Mucosa of stomach (tissue), 1 donor: Measurements from ENCODE around the gene SPCS2.
"Not testable (repeated sequence)": the region's sequence is repeated elsewhere in the genome, so short reads cannot be mapped to it uniquely, and the experiment has no call there.

Source experiments
- H3K27me3 ChIP-seq: one replicate; pipeline ENCODE4 v1.7.0; 2013; ENCODE audit warnings: mild to moderate bottlenecking, low read length; ENCODE audit not compliant: control insufficient read depth, insufficient read depth
- H3K36me3 ChIP-seq: one replicate; pipeline ENCODE4 v1.7.0; 2013; ENCODE audit warnings: low read length; ENCODE audit not compliant: control insufficient read depth, insufficient read depth
- H3K4me1 ChIP-seq: one replicate; pipeline ENCODE4 v1.7.0; 2013; ENCODE audit warnings: mild to moderate bottlenecking, low read length; ENCODE audit not compliant: control insufficient read depth, insufficient read depth
- H3K4me3 ChIP-seq: one replicate; pipeline ENCODE4 v1.7.0; 2013; ENCODE audit warnings: low read length
- H3K9ac ChIP-seq: one replicate; pipeline ENCODE4 v1.7.0; 2013; ENCODE audit warnings: mild to moderate bottlenecking, low read length, moderate library complexity
- H3K9me3 ChIP-seq: one replicate; pipeline ENCODE4 v1.7.0; 2013; ENCODE audit warnings: mild to moderate bottlenecking, low read length, moderate library complexity; ENCODE audit not compliant: control insufficient read depth
- donor health status: Pancreatic carcinoma.

The SPCS2 gene

DNA sequence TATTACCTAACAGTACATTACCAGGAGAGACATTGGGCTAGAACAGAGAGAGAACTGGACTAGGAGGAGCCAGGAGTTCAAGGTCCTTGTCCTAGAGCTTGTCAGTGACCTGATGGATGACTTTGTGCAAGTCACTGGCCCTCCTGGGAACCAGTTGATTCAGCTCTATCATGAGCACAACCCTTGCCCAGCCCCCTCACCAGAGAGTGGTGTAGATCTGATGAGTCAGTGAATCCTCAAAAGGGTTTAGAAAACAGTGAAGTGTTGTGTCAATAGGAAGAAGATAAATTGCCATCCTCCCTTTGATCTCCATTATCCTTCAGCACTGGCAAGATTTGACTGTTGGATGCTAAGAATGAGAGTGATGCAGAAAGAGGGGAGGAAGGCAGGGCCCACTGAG, 64.0 kb downstream of the SPCS2 start:
- no peak overlapping the region for H3K4me3 ChIP-seq
- no peaks in the 10 kb centered on the region for H3K27me3 ChIP-seq
- H3K9me3 ChIP-seq = no peaks in the 10 kb centered on the region
- no peaks in the 10 kb centered on the region for H3K4me1 ChIP-seq
- H3K9ac ChIP-seq = no peak overlapping the region
- H3K36me3 ChIP-seq = no peaks in the 10 kb centered on the region

DNA sequence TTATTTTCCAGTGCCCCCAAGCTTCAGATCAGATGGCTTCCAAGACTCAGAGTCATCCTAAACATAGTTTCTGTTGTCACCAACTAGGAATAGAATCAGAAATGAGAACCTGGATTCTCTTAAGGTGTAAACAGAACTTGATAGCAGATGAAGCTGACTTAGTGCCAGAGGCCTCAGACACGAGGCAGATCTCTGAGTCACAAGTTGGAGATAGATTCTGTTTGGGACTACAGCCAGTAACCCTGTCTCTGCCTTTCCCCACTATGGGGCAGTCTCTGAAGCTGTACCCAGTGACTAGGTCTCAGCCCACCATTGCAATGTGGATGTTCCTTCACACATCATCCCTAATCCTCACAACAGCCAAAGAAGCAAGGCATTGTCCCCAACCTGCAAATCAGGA, 65.1 kb downstream of the SPCS2 start:
- no peak overlapping the region for H3K9ac ChIP-seq
- no peaks in the 10 kb centered on the region for H3K27me3 ChIP-seq
- H3K9me3 ChIP-seq = no peaks in the 10 kb centered on the region
- H3K4me3 ChIP-seq = no peak overlapping the region
- no peaks in the 10 kb centered on the region for H3K36me3 ChIP-seq
- no peaks in the 10 kb centered on the region for H3K4me1 ChIP-seq

DNA sequence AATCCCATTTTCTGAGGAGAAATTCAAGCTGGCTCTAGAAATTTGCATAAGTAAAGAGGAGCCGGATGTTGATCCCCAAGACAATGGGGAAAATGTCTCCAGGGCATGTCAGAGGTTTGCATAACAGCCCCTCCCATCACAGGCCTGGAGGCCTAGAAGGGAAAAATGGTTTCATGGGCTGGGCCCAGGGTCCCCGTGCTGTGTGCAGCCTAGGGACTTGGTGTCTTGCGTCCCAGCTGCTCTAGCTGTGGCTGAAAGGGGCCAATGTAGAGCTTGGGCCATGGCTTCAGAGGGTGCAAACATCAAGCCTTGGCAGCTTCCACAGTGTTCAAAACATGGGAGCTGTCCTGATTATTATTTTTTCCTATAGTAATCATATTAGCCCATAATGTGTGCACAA, 70.1 kb downstream of the SPCS2 start:
- not testable (repeated sequence) for H3K4me1 ChIP-seq, H3K36me3 ChIP-seq, H3K9me3 ChIP-seq, H3K4me3 ChIP-seq, H3K9ac ChIP-seq, H3K27me3 ChIP-seq

DNA sequence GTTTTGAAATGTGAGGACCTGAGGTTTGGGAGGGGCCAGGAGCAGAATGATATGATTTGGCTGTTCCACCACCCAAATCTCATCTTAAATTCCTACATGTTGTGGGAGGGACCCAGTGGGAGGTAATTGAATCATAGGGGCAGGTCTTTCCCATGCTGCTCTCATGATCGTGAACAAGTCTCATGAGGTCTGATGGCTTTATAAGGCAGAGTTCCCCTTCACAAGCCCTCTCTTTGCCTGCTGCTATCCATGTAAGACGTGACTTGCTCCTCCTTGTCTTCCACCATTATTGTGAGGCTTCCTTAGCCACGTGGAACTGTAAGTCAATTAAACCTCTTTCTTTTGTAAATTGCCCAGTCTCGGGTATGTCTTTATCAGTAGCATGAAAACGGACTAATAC, 71.3 kb downstream of the SPCS2 start:
- not testable (repeated sequence) for H3K27me3 ChIP-seq, H3K9me3 ChIP-seq, H3K4me1 ChIP-seq, H3K4me3 ChIP-seq, H3K36me3 ChIP-seq, H3K9ac ChIP-seq

DNA sequence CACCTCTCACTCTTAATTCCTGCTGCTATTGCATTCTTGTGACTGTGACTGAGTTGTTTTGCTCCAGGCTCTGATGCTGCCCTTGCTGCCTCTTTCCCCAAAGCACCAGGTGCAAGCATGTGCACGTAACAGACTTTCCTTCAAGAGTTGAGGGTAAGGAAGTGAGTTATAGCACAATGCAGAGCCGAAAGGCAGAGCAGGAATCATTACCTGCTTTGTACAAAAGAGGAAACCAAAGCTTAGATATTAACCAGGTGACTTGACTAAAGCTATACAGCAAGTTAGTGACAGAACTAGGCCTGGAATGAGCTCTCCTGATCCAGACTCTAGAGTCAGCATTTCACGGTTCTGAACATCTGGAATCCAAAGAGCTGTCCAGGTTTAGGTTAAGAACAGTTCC, 73.2 kb downstream of the SPCS2 start:
- no peak overlapping the region for H3K9ac ChIP-seq
- no peaks in the 10 kb centered on the region for H3K36me3 ChIP-seq
- H3K4me3 ChIP-seq = no peak overlapping the region
- no peaks in the 10 kb centered on the region for H3K4me1 ChIP-seq
- H3K27me3 ChIP-seq = no peaks in the 10 kb centered on the region
- H3K9me3 ChIP-seq = no peaks in the 10 kb centered on the region

DNA sequence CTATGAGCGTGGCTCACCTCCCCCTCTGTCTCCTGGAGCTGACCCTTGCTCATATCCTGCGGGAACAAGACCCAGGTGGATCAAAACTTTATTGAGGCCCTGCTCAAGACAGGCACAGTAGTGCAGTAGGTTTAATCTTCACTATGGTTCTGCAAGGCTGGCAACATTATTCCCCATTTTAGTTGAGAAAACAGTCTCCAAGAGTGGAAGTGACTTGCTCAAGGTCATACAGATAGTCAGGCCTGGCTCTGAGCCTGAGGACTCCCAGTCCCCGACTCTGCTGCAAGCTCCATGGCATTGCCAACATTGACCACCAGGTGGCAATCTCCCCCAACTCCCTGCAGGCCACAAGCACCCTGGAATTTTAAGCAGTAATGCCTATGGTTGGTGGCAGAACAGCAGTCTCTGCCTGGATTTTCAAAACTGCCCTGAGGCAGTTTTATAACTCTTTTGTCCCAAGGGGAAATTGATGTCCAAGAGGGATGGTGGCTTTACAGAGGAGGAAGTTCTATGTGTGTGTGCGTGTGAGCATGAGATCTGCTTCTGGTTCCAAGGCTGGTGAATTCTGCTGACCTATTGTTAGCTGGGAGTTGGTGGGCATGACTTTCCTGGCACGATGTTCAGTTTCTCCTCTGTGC, 73.8 kb downstream of the SPCS2 start:
- no peak overlapping the region for H3K4me3 ChIP-seq
- no peaks in the 10 kb centered on the region for H3K4me1 ChIP-seq
- no peaks in the 10 kb centered on the region for H3K9me3 ChIP-seq
- no peak overlapping the region for H3K9ac ChIP-seq
- no peaks in the 10 kb centered on the region for H3K27me3 ChIP-seq
- no peaks in the 10 kb centered on the region for H3K36me3 ChIP-seq

DNA sequence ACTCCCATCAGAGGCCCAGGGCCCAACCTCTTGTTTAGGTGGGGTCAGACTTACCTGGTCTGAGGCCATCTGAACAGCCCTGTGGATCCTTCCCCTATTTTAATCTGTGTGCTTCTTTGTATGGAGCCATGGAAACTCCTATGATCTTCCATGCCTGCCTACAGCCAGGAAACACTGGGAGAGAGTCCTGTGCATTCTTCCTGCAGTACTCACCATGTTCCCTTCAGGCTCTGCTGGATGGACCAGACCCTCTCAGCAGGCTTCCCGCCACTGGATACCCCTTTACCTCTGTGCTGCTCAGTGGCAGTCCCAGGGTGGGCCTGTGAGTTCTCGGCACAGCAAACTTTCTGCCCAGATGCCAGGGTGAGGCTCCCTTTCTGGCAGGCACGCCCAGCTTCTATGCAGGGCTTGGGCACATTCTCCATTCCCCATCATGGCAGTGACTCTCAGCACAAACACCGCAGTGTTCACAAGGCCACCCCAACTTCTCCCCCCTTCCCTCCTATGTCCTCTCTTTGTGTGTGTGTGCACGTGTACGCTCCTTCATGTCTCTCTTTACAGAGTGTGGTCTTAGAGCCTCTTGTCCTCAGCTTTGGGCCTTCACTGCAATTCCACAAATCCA, 74.5 kb downstream of the SPCS2 start:
- H3K9ac ChIP-seq = no peak overlapping the region
- H3K4me3 ChIP-seq = no peak overlapping the region
- H3K9me3 ChIP-seq = no peaks in the 10 kb centered on the region
- H3K36me3 ChIP-seq = no peaks in the 10 kb centered on the region
- H3K27me3 ChIP-seq = no peaks in the 10 kb centered on the region
- no peaks in the 10 kb centered on the region for H3K4me1 ChIP-seq

DNA sequence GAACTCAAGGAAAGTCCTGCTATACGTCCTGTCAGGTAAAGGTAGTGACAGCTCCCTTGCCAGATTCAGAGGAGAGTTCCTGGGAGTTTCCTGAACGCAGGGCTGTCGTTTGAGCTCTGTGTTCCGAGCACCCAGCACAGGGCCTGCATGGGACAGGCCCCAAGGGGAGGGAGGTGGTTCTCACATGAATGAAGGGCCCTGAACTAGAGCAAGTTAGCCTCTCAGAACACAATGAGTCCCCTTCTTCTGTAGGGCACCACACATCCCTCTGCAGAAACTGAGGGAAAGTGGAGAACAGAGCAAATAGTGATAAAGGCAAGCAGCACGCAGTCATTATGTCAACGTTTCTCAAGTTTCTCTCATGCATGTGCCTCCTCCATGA, 75.0 kb downstream of the SPCS2 start:
- Histone ChIP-seq H3K27me3 (no peaks in the 10 kb centered on the region), H3K9ac (no peak overlapping the region), H3K9me3 (no peaks in the 10 kb centered on the region), H3K36me3 (no peaks in the 10 kb centered on the region), H3K4me1 (no peaks in the 10 kb centered on the region), H3K4me3 (no peak overlapping the region)

DNA sequence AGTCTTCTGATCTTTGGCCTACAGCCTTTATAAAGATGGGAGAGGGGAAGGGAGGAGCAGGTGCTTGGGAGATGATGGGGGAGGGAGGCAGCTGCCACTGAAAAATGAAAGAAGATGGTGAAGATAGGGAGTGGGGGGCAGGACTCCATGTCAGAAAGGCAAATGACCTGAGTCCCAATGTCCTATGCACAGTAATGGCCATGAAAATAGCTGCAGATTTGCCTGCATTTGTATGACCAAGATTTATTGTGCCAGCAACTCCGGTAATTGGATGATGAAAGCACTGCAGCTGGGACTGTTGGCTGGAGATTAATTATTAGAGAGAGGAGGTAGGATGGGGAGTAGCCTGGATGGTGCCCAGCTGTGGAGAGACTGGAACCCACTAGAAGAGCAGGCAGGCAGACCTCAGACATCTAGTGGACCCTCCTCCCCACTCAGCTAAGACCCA, 75.7 kb downstream of the SPCS2 start:
- no peaks in the 10 kb centered on the region for H3K4me1 ChIP-seq
- no peaks in the 10 kb centered on the region for H3K36me3 ChIP-seq
- H3K9me3 ChIP-seq = no peaks in the 10 kb centered on the region
- H3K4me3 ChIP-seq = no peak overlapping the region
- no peaks in the 10 kb centered on the region for H3K27me3 ChIP-seq
- H3K9ac ChIP-seq = no peak overlapping the region

DNA sequence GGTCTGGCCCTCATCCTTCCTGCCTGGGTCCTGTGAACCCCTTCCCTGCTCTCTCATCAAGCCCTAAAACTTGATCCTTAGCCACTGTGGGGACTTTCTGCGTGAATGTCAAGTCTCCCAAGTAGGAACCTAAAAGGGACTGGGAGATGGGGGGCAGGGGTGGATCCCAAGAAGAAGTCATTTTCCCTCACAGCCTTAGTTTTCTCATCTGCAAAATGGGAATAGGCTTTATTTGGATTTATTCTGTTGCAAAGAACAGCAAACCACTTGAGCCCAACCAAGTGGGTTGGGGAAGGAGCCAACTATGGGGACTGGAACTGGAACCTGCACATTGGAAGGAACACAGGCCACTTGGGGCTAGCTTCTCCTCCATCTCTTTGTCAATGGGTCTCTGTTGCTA, 76.5 kb downstream of the SPCS2 start:
- Histone ChIP-seq H3K4me3 (no peak overlapping the region), H3K36me3 (no peaks in the 10 kb centered on the region)

DNA sequence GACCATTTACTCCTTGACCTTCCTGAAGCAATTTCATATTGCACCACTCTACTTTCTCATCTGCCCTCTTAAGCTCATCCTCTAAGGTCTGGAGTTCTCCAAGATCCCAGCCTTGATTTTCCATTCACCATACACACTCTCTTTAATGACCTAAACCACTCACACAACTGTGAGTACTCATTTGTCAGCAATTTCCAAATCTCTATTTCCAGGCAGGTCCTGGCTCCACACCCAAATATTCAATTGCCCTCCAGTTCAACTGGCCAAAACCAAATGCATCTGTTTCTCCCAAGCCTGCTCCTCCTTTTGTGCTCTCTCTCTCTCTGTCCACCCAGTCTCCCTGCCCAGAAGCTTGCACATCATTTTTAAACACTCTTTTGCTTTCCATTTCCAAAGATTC, 79.3 kb downstream of the SPCS2 start:
- Histone ChIP-seq H3K9ac (no peak overlapping the region), H3K9me3 (no peaks in the 10 kb centered on the region), H3K36me3 (no peaks in the 10 kb centered on the region), H3K4me3 (no peak overlapping the region), H3K27me3 (no peaks in the 10 kb centered on the region), H3K4me1 (no peaks in the 10 kb centered on the region)

More for the DNA sequence above, 76.5 kb downstream of the SPCS2 start:
- Histone ChIP-seq H3K27me3 (no peaks in the 10 kb centered on the region), H3K9me3 (no peaks in the 10 kb centered on the region), H3K4me1 (no peaks in the 10 kb centered on the region), H3K9ac (no peak overlapping the region)
